ENCODE measurements around the gene AXL. TPM values are rescaled to one million over a fixed set of nuclear protein-coding genes. Genes with fewer than 3 reads are reported as not detected.
"Not testable (repeated sequence)": the region's sequence is repeated elsewhere in the genome, so short reads cannot be mapped to it uniquely, and the experiment has no call there.

The AXL gene
- total RNA-seq, 1 experiment from 2014 or later = 105 TPM

DNA sequence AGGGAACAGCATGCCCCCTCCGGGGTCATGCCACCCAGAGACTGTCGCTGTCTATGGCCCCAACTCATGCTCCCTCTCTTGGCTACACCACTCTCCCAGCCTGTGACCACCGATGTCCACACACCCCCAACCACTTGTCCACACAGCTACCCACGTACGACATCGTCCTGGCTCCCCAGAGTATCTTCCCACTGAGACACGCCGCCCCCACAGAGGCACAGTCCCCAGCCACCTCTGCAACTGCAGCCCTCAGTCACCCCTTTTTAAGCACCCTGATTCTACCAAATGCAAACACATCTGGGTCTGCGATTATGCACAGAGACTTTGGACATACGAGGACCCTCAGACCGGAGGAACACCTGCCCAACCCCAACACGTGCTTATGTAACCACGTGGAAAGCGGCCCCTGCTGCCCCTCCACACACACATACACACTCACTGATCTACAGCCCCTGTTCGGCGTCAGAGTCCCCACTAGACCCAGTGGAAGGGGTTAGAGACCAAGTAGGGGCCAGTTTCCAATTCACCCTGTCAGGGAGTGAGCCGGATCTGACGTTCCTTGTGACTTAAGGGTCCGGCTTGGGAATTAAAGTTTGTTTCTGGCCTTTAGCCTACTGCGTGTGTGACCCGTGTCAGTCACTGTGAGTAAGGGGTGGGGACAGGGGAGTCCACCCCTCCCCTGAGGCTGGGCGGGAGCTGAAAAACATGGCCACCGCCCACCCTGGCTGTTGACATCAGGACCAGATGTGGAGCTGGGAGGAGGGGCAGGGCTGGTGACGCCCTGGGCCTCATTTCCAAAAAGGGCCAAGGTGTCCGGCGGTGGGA is 11.9 kb upstream of the AXL start:
- no peak for DNase-seq (ENCODE audit: low spot score)

DNA sequence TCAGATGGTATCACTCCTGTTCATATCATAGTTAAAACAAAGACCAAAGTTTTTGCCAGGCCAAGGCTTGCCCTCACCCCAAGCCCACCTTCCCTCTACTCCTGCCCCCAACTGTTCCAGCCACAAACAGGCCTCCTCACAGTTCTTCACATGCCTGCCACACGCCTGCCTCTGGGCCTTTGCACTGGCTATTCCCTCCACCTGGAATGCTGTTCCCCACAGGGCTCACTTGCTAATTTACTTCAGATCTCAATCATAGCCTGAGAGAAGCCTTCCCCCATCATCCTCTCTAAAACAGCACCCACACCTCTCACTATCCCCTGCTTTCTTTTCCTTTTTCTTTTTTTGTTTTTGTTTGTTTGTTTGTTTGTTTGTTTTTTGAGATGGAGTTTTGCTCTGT is 4.9 kb upstream of the AXL start:
- DNase-seq (ENCODE audit: low spot score) = no peak

DNA sequence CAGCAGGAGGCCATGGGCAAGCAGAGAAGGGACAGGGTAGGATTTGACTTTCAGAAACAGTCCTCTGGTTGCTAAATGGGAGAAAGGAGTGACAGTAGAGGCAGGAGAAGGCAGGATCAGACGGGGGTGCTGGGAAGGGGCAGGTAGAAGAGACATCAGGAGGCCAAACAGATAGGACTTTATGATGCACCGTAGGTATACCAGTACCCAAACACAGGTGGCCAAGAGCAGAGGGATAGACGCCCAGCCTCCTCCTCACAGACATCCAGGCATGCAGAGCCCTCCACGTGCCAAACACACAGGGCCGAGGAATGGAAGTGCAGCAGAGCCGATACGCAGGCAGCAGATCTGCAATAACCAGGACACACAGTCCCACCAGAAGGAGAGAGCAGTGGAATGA is 1.3 kb upstream of the AXL start:
- DNase-seq (ENCODE audit: low spot score) = no peak

DNA sequence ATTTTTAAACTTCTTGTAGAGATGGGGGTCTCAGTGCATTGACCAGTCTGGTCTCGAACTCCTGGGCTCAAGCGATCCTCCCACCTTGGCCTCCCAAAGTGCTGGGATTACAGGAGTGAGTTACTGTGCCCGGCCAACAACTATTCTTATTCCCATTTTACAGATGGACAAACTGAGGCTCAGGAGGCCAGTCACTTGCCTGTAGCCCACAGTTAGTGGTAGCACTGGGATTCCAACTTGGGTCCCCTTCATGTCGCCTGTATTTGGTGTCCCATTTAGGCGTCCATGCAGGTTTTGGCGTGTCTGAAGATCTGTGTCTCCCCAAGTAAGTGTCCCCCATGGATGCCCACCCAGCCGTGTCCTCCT is 791 bp upstream of the AXL start:
- DNase-seq (ENCODE audit: low spot score) = no peak

DNA sequence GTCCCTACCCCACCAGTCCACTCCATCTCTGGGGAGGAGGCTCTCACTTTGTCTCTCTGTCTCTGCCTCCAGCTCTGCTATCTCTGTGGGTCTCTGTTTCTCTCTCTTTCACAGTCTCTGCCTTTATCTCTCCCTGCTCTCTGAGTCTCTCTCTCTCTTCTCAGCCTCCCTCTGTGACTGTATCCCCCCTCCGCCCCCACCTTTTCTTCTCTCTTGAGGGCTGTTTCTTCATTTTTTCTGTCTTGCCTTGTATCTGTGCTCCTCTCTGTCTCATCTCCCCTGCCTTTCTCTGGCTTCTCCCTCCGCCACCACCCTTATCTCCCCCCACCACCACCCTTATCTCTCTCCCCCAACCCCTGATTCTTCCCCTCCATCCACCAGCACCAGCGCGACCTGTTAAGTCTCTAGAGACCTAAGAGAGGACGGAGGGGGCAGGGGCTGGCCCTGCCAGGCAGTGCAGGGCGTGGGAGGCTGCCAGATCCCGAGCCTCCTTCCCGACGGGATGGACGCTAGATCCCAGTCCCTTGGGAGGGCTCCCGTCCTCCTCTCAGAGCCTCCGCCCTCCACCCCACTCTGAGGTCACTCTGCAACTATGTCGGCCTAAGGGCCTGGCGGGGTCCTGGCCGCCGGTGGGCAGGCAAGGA is 1.0 kb downstream of the AXL start:
- peak; percentile 25 for DNase-seq (ENCODE audit: low spot score)

DNA sequence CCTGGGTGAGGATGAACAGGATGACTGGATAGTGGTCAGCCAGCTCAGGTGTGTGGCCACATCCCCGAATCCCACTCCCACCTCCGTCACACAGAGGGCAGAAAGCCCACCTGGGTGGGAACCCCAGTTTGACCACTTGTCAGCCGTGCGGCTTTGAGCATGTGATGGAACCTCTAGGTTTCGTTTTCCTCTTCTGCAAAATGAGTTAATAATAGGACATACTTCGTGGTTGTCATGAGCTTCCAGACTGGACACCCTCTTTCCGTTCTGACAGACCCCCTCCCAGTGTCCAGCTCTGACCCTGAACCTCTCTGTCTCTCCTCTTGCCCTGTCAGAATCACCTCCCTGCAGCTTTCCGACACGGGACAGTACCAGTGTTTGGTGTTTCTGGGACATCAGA is 1.8 kb downstream of the AXL start:
- DNase-seq (ENCODE audit: low spot score) = no peak

DNA sequence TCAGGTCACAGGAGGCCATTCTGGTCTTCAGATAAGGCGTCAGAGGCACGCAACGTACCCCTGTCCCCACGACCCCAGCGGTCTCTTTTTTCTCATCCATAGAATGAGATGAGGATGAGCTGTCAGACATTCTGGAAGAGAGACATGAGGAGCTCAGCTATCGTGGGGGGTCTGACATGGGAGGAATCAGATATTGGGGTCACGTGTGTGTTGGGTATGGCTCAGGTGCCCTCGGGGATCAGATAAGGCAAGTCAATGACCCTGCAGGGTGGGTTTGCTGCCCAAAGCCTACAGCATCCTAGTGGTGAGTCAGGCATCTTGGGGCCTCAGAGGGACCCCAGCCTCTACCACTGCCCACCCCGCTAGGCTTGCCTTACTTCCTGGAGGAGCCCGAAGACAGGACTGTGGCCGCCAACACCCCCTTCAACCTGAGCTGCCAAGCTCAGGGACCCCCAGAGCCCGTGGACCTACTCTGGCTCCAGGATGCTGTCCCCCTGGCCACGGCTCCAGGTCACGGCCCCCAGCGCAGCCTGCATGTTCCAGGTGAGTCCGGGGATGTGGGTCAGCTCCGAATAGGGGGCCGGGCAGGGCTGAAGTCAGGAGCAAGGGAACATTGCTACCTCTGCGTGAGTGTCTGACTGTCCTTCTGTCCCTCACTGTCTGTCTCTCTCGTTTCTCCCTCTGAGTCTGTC is 2.6 kb downstream of the AXL start:
- no peak for DNase-seq (ENCODE audit: low spot score)

DNA sequence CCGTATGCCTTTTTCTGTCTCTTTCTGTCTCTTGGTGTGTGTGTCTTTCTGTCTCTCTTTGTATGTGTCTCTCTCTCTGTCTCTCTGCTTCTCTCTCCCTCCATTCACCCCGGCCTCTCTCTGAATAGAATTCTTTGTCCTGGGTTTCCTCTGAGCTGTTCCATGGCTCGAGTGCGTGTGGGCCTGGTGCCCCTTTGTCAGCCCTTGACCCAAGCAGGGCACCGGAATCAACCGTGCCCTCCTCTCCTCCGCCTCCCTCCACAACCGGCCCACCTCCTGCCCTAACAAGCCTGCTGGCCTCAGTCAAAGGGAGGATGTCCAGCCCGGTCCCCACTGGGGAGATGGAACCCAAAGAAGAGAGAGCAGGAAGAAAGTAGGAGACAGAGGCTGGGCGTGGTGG is 3.2 kb downstream of the AXL start:
- DNase-seq (ENCODE audit: low spot score) = no peak

DNA sequence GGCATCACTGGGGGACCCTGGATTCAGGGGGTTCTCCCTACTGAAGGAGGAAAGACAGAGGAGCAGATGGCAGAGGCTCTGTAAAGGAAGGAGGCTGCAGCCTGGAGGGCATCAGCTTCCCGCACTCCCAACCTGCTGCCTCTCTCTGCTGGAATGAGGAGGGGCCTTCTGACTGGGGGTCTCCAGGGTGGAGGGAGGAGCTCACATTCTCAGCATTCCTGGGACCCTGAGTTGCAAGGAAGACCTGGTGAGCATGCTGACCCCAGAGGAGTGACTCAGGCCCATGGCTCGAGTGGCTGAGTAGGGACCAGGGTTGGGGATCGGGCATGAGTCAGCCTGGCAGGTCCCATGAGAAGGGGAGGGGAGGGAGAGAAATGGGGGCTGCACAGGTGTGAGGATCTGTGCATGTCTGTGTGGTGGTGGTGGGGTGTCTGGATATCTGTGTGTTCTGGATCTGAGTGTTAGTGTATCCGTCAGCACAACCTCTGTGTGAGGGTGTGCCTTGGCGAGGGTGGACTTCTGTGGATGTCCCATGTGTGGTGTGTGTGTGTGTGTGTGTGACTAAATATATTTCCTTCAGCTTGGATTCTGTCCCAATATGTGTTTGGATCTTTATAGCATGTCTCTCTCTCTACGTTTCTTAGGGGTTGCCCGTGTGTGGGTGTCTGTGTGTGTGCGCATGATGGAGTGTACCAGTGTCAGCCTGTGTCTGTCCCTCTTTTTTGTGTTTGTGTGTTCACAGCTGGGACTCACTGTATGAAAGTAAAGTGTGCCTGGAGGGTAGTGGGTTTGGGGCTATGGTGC is 4.6 kb downstream of the AXL start:
- peak; percentile 65 for DNase-seq (ENCODE audit: low spot score)

DNA sequence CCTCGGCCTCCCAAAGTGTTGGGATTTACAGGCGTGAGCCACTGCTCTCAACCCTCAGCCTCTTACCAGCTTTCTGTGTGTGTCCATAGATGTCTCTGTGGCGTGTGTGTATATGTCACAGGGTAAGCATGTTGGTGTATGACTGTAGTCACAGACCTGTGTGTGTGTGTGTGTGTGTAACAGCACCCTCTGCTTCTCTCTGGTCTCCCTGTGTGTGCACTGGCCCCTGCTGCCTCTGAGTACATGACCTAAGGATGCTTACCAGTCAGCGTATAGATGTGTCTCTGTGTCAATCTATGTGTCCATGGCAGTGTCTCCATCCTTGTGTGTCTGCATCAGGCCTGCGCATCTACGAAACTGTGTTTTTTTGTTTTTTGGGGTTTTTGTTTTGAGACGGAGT is 5.6 kb downstream of the AXL start:
- DNase-seq (ENCODE audit: low spot score) = no peak

DNA sequence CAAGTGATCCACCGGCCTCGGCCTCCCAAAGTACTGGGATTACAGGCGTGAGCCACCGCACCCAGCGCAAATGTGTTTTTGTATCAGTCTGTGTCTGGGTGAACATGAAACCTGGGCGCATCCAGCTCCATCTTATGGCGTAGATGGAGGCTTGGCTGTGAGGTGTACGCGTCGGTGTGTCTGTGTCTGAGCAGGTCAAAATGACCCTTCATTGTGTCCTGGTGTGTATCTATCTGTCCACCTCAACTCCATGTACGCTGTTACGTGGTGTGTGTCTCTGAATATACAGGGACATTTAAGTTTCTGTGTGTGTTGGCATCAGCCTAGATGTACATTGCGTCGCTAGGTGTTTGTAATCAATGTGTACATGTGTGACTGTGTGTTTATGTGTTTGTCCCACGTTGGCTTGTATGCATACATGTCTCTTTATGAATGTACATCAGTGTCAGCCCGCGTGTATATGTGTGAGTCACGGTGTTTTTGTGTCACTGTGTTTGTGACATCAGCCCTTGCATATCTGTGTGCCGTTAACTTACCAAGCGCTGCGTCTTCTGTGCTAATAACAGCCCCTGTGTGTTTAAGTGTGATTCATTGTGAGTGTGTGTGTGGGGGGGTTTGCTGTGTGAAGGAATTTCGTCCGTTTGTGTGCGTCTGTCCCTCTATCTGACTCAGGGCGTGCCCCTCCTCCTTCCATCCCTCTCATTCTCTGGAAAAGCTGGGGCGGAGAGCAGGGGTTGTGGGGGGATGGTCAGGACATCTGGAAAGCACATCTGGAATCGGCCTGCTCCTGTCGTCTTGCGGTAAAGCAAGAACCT is 6.4 kb downstream of the AXL start:
- DNase-seq (ENCODE audit: low spot score) = peak; percentile 98

DNA sequence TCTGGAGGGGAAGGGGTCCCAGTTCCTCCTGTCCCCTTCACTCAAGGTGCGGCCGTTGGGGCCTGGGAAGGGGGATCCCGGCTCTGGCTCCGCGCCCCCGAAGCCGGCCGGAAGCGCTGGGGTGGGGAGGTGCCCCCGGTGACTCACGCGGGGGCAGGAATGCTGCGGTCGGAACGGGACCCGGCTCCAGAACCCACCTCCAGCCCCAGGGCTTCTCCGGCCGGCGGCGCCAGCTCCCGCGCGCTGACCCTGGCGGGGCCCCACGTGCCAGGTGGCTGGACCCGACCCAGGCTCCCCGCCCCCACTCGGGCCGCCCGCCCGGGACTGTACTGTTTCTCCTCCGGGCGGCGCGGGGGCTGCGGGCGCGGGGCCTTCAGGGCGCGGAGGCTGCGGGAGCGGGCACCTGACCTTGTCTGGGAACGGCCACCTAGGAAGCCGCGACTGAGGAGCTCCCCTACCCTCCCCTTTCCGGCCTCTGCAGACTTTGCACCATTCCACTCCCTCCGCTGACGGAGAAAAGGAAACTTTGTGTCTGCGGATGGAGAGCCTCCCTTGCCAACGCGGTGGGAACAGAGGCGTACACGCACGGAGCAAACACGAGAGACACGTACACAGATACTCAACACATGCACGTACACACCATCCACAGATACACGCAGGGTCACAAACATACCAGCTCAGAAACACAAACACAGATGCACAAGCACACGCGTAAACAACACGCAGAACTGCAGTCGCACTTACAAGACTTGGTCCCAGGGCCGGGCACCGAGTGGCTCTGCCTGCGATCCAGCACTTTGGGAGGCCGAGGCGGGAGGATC is 7.2 kb downstream of the AXL start:
- DNase-seq (ENCODE audit: low spot score) = peak; percentile 81

DNA sequence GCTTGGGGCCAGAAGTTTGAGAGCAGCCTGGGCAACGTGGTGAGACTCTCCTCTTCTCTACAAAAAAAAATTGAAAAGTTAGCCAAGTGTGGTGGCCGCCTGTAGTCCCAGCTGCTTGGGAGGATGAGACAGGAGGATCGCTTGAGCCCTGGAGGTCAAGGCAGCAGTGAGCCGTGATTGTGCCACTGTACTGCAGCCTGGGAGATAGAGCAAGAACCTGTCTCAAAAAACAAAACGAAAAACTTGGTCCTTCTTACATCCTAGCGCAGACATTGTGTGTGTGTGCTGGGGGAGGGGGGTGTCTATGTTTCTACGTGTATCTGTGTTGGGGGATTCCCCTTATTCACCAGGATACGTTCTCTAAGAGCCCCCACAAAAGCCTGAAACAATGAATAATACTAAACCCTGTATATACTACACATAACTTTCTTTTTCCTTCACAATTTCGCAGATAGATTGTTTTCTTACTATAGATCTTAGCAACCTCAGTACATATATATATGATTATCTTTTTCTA is 7.9 kb downstream of the AXL start:
- DNase-seq (ENCODE audit: low spot score) = no peak

DNA sequence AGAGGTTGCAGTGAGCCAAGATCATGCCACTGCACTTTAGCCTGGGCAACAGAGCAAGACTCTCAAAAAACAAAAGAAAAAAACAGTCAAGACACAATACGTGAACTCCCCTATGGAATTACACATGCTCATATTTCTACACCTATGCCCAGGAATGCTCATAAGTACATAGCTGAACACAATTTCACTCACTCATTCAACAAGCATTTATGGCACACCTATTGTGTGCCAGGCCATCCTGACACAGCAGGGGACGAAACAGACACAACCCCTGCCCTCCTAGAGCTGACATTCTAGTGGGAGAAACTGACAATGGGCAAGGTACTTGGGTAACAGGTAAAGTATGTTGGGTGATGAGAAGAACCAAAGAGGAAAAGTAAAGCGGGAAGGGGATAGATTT is 9.5 kb downstream of the AXL start:
- no peak for DNase-seq (ENCODE audit: low spot score)

DNA sequence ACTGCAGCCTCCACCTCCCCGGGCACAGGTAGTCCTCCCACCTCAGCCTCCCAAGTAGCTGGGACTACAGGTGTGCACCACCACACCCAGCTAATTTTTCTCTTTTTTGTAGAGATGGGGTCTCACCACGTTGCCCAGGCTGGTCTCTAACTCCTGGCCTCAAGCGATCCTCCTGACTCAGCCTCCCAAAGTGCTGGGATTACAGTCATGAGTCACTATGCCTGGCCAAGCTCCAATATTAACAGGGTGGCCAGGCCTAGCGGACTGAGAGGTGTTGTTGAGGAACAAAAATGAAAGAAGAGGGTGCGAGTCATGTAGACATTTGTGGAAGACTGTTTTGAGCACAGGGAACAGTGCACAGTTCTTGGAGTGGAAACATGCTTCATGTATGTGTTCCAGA is 10.3 kb downstream of the AXL start:
- not testable (repeated sequence) for DNase-seq (ENCODE audit: low spot score)

DNA sequence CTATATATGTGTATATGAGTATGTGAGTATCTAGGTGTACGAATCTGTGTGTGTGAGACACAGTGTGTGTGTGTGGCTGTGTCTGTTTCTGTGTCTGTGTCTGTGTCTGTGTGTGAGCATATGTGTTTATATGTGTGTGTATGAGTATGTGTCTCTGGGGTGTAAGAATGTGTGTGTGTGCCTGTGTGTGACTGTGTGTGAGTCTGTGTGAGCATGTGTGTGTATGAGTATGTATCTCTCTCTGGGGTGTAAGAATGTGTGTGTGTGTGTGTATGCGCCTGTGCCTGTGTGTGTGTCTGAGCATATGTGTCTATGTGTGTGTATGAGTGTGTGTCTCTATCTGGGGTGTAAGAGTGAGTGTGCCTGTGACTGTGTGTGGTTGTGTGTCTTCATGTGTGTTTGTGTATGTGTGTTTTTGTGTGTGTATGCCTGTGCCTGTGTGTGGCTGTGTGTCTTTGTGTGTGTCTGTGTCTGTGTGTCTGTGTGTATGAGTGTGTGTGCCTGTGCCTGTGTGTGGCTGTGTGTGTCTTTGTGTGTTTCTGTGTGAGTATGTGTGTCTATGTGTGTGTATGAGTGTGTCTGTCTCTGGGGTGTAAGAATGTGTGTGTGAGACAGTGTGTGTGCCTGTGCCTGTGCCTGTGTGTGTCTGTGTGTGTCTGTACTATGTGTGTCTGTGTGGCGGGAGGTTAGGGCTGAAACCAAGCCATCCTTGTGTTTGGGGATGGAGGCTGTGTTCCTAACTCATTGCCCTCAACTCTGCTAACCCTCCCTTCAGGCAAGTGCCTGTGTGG is 11.2 kb downstream of the AXL start:
- no peak for DNase-seq (ENCODE audit: low spot score)

DNA sequence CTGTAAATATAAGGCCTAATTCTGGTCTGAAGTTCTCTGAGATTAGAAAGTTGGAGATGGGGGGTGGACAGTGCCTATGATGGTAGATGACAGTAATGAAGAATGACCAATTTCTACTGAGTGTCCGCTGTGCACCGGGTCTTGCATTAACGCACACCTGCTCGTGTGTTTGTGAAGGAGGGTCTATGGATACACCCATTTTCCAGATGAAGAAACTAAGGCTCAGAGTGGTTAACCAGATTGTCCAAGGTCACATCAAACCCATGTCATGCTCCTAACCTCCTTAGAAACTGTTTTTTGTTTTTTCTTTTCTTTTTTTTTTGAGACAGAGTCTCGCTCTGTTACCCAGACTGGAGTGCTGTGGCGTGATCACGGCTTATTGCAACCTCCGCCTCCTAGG is 13.7 kb downstream of the AXL start:
- DNase-seq (ENCODE audit: low spot score) = no peak

DNA sequence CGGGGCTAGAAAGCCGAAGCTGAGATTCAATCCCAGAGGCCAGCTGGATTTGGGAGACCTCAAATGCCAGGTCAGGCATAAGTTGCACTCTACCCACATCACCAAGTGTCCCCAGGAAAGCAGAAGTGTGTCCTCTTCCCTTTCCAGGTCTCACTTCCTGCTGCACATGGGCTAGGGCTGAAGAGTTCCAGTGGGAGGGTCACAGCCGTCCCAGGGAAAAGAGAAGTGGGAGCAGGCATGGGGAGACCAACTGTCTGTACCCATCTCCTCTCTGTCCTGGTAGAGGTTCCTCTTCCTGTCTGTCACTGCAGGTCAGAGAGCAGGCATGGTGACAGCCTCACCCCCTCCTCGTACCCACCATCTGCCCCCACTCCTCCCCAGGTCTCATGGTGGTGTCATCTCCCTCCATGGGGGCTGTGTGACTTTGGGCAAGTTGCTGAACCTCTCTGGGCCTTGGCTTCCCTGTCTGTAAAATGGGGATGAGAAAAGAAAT is 14.8 kb downstream of the AXL start:
- no peak for DNase-seq (ENCODE audit: low spot score)

DNA sequence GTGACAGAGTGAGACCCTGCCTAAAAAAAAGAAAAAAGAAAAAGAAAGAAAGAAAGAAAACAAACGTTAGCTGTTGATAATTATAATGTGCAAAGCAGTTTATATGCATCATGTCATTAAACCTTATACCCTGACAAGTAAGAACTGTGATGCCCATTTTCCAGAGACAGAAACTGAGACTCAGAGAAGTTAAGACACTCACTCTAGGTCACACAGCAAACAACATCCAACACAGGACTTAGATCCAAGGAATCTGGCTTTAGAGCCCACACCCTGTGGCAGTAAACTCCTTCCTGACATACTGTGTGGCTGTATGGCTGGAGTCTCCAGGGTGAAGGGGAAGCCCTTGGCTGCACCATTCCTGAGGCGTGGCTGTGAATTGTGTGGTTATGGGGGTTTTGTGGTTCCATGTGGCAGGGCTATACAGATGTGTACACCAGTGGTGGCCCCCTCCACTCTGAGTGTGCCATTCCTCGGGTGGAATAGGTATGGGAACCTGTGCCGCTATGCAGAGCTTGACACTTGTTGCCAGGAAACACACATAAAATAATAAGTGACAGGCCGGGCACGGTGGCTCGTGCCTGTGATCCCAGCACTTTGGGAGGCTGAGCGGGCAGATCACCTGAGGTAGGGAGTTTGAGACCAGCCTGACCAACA is 15.6 kb downstream of the AXL start:
- no peak for DNase-seq (ENCODE audit: low spot score)
